ENCODE results near the gene ATXN2. TPM values are rescaled to one million over a fixed set of nuclear protein-coding genes. Genes with fewer than 3 reads are reported as not detected.
"Not testable (repeated sequence)": the region's sequence is repeated elsewhere in the genome, so short reads cannot be mapped to it uniquely, and the experiment has no call there.

ATXN2 gene
- total and polyA plus RNA-seq, 10 donors, result 7.7 to 77.8 (median 56.8) TPM

DNA sequence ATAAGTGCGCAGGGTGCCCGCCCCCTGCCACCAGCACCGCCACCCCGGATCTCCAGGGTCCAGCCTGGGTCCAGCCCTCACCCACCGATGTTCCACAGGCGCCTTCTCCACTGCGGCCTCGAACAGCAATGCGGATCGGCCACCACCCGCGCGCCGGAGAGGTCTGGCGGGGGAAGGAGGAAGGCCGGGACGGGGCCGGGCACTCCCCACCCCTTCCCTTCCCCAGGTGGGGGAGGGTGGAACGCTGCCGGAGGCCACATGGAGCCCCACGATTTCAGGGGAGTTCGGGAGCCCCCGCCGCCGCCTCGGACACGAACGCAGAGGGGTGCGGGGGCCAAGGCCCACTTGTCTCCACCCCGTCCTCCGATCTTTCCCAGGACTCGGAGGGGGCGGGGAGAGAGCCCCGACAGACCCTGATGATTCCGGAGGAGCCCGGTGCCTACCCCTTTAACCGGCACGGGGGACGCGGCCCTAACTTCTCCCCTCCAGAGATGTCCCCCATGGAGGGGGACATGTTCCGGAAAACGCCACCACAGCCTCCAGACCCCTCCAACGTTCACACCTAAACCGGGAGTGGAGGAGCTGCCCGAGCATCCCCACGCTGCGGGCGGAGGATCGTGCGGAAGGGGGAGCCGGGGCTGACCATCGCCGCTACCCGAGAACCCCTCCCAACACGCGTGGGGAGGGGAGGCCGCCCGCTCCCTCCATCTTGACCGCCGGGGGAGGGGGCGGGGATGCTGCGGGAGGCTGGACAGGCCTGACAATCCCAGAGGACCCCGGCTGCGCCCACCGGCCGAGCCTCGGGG, 1.1 kb downstream of the ATXN2 start:
- 0 to 1% (median 0%) methylated on average over 14 to 67 of the region's 67 CpGs for WGBS, 5 donors
- peaks cover 6 to 62% (median 46%) of the 10 kb centered on the region in 6 donors for H3K4me1 ChIP-seq
- peak overlapping the region; percentile 89 to 100 (median 96) for H3K27ac ChIP-seq
- H3K36me3 ChIP-seq, result no peaks in the 10 kb centered on the region
- no peaks in the 10 kb centered on the region for H3K9me3 ChIP-seq
- H3K4me3 ChIP-seq, result peak overlapping the region; percentile 78 to 98 (median 94)
- no peak for TF ChIP-seq POLR2A (IDR thresholded peaks at IDR 0.05)
- TF ChIP-seq POLR2AphosphoS5 (IDR thresholded peaks at IDR 0.05), result peak in 2 of 3 donors; percentile 24 to 76
- TF ChIP-seq, protein P1, sequence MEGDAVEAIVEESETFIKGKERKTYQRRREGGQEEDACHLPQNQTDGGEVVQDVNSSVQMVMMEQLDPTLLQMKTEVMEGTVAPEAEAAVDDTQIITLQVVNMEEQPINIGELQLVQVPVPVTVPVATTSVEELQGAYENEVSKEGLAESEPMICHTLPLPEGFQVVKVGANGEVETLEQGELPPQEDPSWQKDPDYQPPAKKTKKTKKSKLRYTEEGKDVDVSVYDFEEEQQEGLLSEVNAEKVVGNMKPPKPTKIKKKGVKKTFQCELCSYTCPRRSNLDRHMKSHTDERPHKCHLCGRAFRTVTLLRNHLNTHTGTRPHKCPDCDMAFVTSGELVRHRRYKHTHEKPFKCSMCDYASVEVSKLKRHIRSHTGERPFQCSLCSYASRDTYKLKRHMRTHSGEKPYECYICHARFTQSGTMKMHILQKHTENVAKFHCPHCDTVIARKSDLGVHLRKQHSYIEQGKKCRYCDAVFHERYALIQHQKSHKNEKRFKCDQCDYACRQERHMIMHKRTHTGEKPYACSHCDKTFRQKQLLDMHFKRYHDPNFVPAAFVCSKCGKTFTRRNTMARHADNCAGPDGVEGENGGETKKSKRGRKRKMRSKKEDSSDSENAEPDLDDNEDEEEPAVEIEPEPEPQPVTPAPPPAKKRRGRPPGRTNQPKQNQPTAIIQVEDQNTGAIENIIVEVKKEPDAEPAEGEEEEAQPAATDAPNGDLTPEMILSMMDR (IDR thresholded peaks at IDR 0.05 in 8 of 11, conservative IDR thresholded peaks at IDR 0.05 in 3 of 11), result no peak
- intact Hi-C loops (cut with DNase I; ENCODE audit: low total_unique reads), result no loop called here
- DNase-seq, result peak; percentile 91
- no peaks in the 10 kb centered on the region for H3K27me3 ChIP-seq (replicated peaks in 1 of 7)

DNA sequence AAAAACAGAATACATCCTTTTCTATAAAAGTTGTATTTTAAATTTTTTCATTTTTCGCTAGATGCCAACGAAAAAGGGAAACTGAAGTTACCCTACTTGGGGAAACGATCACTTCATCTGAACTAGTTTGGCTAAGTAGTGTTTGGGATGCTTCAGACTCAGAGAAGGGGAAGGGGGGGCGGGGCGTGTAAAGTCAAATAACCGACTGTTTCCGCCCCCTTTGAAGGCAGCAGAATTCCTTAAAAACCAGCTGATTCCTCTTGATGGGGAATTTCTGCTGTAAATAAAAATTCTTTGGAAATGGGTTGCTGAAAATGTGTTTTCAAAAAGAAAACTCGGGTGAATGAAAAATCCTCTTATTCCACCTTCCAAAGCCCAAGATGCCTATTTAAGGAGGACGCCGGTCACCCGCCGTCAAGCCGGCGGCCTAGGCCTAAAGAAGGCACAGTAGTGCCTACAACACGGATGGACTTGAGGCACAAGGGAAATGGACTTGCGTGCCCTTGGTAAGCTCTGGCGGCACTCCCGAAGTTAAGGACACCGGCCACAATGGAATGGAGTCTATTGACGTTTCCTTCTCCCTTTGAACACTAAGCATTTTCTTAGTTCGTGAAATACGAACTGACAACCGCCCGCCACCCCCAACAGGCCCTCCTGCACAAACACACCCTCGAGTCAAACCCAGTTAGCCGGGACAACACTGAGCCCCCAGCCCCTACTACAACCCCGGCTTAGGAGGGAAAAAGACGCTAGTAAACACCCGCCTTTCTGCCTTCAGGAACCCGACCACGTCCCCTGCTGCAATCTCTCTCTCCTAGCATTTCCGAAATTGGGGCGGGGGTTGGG, 1.9 kb downstream of the ATXN2 start:
- no peak for TF ChIP-seq POLR2A (IDR thresholded peaks at IDR 0.05)
- TF ChIP-seq POLR2AphosphoS5 (IDR thresholded peaks at IDR 0.05), result peak in 2 of 3 donors; percentile 55 to 67
- peak; percentile 78 for DNase-seq
- intact Hi-C loops (cut with DNase I; ENCODE audit: low total_unique reads), result no loop called here
- H3K27ac ChIP-seq, result peak overlapping the region; percentile 89 to 100 (median 96)
- peak overlapping the region; percentile 78 to 98 (median 94) for H3K4me3 ChIP-seq
- no peaks in the 10 kb centered on the region for H3K27me3 ChIP-seq (replicated peaks in 1 of 7)
- H3K9me3 ChIP-seq, result no peaks in the 10 kb centered on the region
- no peaks in the 10 kb centered on the region for H3K36me3 ChIP-seq
- WGBS, 5 donors, result 3% methylated on average over 31 to 33 of the region's 33 CpGs
- H3K4me1 ChIP-seq, result peaks cover 6 to 69% (median 49%) of the 10 kb centered on the region in 6 donors

GRCh38 chr12:111595341-111595835, 3.7 kb downstream of the ATXN2 start:
- H3K4me3 ChIP-seq; intact Hi-C loops (cut with DNase I; ENCODE audit: low total_unique reads); H3K36me3 ChIP-seq; H3K27me3 ChIP-seq (replicated peaks in 1 of 7); H3K9me3 ChIP-seq: not testable (repeated sequence)
- WGBS, 5 donors, result 85 to 92% (median 89%) methylated on average over 15 of the region's 15 CpGs
- peak; percentile 29 for DNase-seq
- peak overlapping the region in 2 of 8 donors; percentile 13 to 30 for H3K27ac ChIP-seq
- H3K4me1 ChIP-seq, result peaks cover 6 to 80% (median 51%) of the 10 kb centered on the region in 6 donors

GRCh38 chr12:111591399-111592010, 7.6 kb downstream of the ATXN2 start:
- H3K27ac ChIP-seq; H3K36me3 ChIP-seq; DNase-seq; H3K4me3 ChIP-seq; intact Hi-C loops (cut with DNase I; ENCODE audit: low total_unique reads); H3K27me3 ChIP-seq (replicated peaks in 1 of 7); H3K9me3 ChIP-seq: not testable (repeated sequence)
- H3K4me1 ChIP-seq, result peaks cover 4 to 89% (median 45%) of the 10 kb centered on the region in 6 donors
- 86 to 91% (median 90%) methylated on average over 6 of the region's 6 CpGs for WGBS, 5 donors

DNA sequence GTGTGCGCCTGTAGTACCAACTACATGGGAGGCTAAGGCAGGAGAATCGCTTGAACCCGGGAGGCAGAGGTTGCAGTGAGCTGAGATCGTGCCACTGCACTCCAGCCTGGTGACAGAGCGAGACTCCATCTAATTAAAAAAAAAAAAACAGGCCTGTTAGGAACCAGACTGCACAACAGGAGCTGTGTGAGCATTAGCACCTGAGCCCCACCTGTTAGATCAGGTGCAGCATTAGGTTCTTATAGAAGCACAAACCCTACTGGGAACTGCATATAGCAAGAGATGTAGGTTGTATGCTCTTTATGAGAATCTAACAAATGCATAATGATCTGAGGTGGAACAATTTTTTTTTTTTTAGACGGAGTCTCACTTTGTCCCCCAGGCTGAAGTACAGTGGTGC, 8.6 kb downstream of the ATXN2 start:
- H3K36me3 ChIP-seq, result peaks cover 0 to 9% (median 0%) of the 10 kb centered on the region in 6 donors
- no peaks in the 10 kb centered on the region for H3K27me3 ChIP-seq (replicated peaks in 1 of 7)
- H3K4me1 ChIP-seq, result peaks cover under 1 to 89% (median 41%) of the 10 kb centered on the region in 6 donors
- no peak overlapping the region for H3K4me3 ChIP-seq
- TF ChIP-seq POLR2A (IDR thresholded peaks at IDR 0.05) (no peak), POLR2AphosphoS5 (IDR thresholded peaks at IDR 0.05) (no peak)
- TF ChIP-seq, protein P1 (IDR thresholded peaks at IDR 0.05 in 8 of 11, conservative IDR thresholded peaks at IDR 0.05 in 3 of 11), result no peak
- DNase-seq, result no peak
- no peak overlapping the region for H3K27ac ChIP-seq
- WGBS, 5 donors, result 91 to 96% (median 92%) methylated on average over 6 of the region's 6 CpGs
- no peaks in the 10 kb centered on the region for H3K9me3 ChIP-seq
- intact Hi-C loops (cut with DNase I; ENCODE audit: low total_unique reads), result no loop called here
